ENCODE data around the gene LRRC8A. TPM values are rescaled to one million over a fixed set of nuclear protein-coding genes. Genes with fewer than 3 reads are reported as not detected.

Gene LRRC8A
- total and polyA plus RNA-seq, 2 of the 4 experiments (the other 2 are of a cell fraction) = 42.8 to 60.9 TPM

GRCh38 chr9:128913995-128914772 is 32.3 kb downstream of the LRRC8A start:
- dilution Hi-C loops (cut with HindIII; ENCODE audit: low sequenced_read_pairs, unreplicated experiment) (no loop called here), intact Hi-C loops (cut with micrococcal nuclease) (no loop called here), in situ Hi-C loops (cut with MboI; ENCODE audit: low sequenced_read_pairs) (no loop called here)
- Histone ChIP-seq H3K27me3 (ENCODE audit: control insufficient read depth, insufficient read depth, low read length) (no peaks in the 10 kb centered on the region), H4K91ac (ENCODE audit: insufficient read depth, low read depth, low read length) (peak overlapping the region; percentile 98; the same call in 1 of the 2 replicates), H3K4me2 (ENCODE audit: low read depth, low read length) (no peak overlapping the region), H3K36me3 (ENCODE audit: control insufficient read depth, insufficient read depth, low read length) (peaks cover 37% of the 10 kb centered on the region), H2BK15ac (ENCODE audit: low read depth, low read length) (no peak overlapping the region), H3K23ac (ENCODE audit: low read depth, low read length) (no peak overlapping the region), H2AK9ac (replicated peaks; ENCODE audit: low read depth, low read length, poor library complexity) (no peak overlapping the region), H4K5ac (ENCODE audit: low read depth, low read length) (no peak overlapping the region; the same call in 1 of the 2 replicates), H3K14ac (replicated peaks; ENCODE audit: low read depth, low read length) (peak overlapping the region; percentile 99; the same call in 1 of the 2 replicates), H3K9me1 (ENCODE audit: insufficient read depth, low read length) (peaks cover 47% of the 10 kb centered on the region), H3K9me3 (ENCODE audit: control insufficient read depth, insufficient read depth, low read length) (no peaks in the 10 kb centered on the region), H3K27ac (ENCODE audit: insufficient read depth, low read length) (no peak overlapping the region; the same call in 1 of the 2 replicates), H2AK5ac (ENCODE audit: low read depth, low read length) (peak overlapping the region; percentile 96), H3K56ac (ENCODE audit: extremely low read depth, insufficient read depth, low read length) (no peak overlapping the region), H3K4ac (ENCODE audit: low read depth, low read length) (peak overlapping the region; percentile 64), H3K9ac (ENCODE audit: low read depth, low read length) (no peak overlapping the region), H3K4me3 (ENCODE audit: insufficient read depth, low read depth, low read length) (no peak overlapping the region), H2BK20ac (ENCODE audit: low read depth, low read length) (peak overlapping the region; percentile 44), H2BK5ac (ENCODE audit: low read depth, low read length, poor library complexity, severe bottlenecking) (peak overlapping the region; percentile 99), H3K4me1 (ENCODE audit: control insufficient read depth, insufficient read depth, low read length) (peaks cover 31% of the 10 kb centered on the region), H2AFZ (replicated peaks; ENCODE audit: low read length, poor library complexity) (no peak overlapping the region), H4K8ac (ENCODE audit: low read depth in 2 of 2, low read length in 2 of 2) (peak overlapping the region; percentile 90 to 94; a peak in 2 of 4 replicates), H4K20me1 (ENCODE audit: insufficient read depth, low read length) (no peaks in the 10 kb centered on the region; the same call in none of the 2 replicates), H3K79me1 (ENCODE audit: low read depth in 1 of 2, low read length in 2 of 2) (peaks cover 37 to 92% of the 10 kb centered on the region in 2 experiments; a peak in 3 of 4 replicates), H2BK120ac (ENCODE audit: low read depth, low read length) (peak overlapping the region; percentile 39; the same call in 1 of the 2 replicates), H3K18ac (ENCODE audit: low read depth, low read length) (no peak overlapping the region)
- no TSS peak for BruUV-seq (replicated peaks)
- 84% methylated on average over 14 of the region's 23 CpGs; no CpG with 5 or more reads in 1 of the 2 experiments for WGBS, 2 experiments (ENCODE audit: extremely low coverage in 2 of 2, insufficient read length in 1 of 2)
- ChIA-PET CTCF (no interaction called here), POLR2A (ENCODE audit: unreplicated experiment) (no interaction called here)
- DNase-seq (no peak), ATAC-seq (ENCODE audit: low read depth) (no peak)
- TF ChIP-seq CEBPB (IDR thresholded peaks at IDR 0.05; ENCODE audit: low read depth, low read length) (0 out of 2 replicates have a peak, but pooled peaks have one; percentile 3), NFE2L2 (IDR thresholded peaks at IDR 0.05; ENCODE audit: low read depth, low read length) (no peak)
